Fibroblast of lung (primary cell): ENCODE data around the gene USP32. TPM values are rescaled to one million over a fixed set of nuclear protein-coding genes. Genes with fewer than 3 reads are reported as not detected.

Source experiments
- DNase-seq, 2 donors: peaks; one replicate each; pipeline versions ENCODE4 v3.0.0 to v3.0.0-alpha.2; 2010; ENCODE audit warnings: low read depth in 2 of 2
- H2AFZ ChIP-seq: 2 replicates; pipeline ENCODE4 v1.5.1; 2012; ENCODE audit warnings: low read length, control low read depth, inconsistent platforms
- H3K27ac ChIP-seq: 2 replicates; pipeline ENCODE4 v1.5.1; 2011; ENCODE audit warnings: low read length, control low read depth; ENCODE audit not compliant: insufficient read depth
- H3K27me3 ChIP-seq: 2 replicates; pipeline ENCODE4 v1.5.1; 2011; ENCODE audit warnings: mild to moderate bottlenecking, low read length; ENCODE audit not compliant: control insufficient read depth, insufficient read depth
- H3K36me3 ChIP-seq: 2 replicates; pipeline ENCODE4 v1.5.1; 2011; ENCODE audit warnings: low read length; ENCODE audit not compliant: control insufficient read depth, insufficient read depth
- H3K4me1 ChIP-seq: 2 replicates; pipeline ENCODE4 v1.5.1; 2011; ENCODE audit warnings: low read length; ENCODE audit not compliant: control insufficient read depth, insufficient read depth; ENCODE audit errors: extremely low read depth
- H3K4me2 ChIP-seq: 2 replicates; pipeline ENCODE4 v1.5.1; 2011; ENCODE audit warnings: low read length, control low read depth; ENCODE audit not compliant: insufficient read depth; ENCODE audit errors: extremely low read depth
- H3K4me3 ChIP-seq, 4 experiments: fragments of 200-600 bp in 1 of 4; sonication (generic) in 1 of 4; replicated peaks in 1 of 4; 2 replicates each; pipeline ENCODE4 v1.5.1; 2011 to 2016; ENCODE audit warnings: low read length in 4 of 4, low read depth in 3 of 4, mild to moderate bottlenecking in 3 of 4, control low read depth in 2 of 4, inconsistent platforms in 1 of 4, mixed read lengths in 1 of 4; ENCODE audit not compliant: insufficient read depth in 1 of 4; ENCODE audit errors: control extremely low read depth in 1 of 4
- H3K79me2 ChIP-seq: 2 replicates; pipeline ENCODE4 v1.5.1; 2012; ENCODE audit warnings: mild to moderate bottlenecking, low read length, inconsistent platforms; ENCODE audit not compliant: control insufficient read depth, insufficient read depth
- H3K9ac ChIP-seq: 2 replicates; pipeline ENCODE4 v1.5.1; 2011; ENCODE audit warnings: mild to moderate bottlenecking, low read length, control low read depth; ENCODE audit not compliant: insufficient read depth
- H3K9me3 ChIP-seq: 2 replicates; pipeline ENCODE4 v1.5.1; 2012; ENCODE audit warnings: low read depth, low read length; ENCODE audit not compliant: control insufficient read depth, insufficient read depth
- H4K20me1 ChIP-seq: 2 replicates; pipeline ENCODE4 v1.5.1; 2011; ENCODE audit warnings: low read length; ENCODE audit not compliant: control insufficient read depth, insufficient read depth; ENCODE audit errors: extremely low read depth
- EZH2 ChIP-seq: IDR thresholded peaks from 2 replicates; pipeline ENCODE4 v1.5.1; 2012; ENCODE audit warnings: low read length, control low read depth, mild to moderate bottlenecking; ENCODE audit errors: missing control alignments
- polyA plus RNA-seq, 2 donors: library from polyadenylated mRNA; depleted of rRNA in 1 of 2; stranded (reverse) in 1 of 2; unstranded in 1 of 2; fragments of >200 nt; gene quantifications; 2 replicates each; pipeline ENCODE4 v1.2.1, GENCODE V29; 2011 to 2012; ENCODE audit warnings: missing spikeins in 1 of 2
- total RNA-seq: library from RNA; depleted of rRNA; stranded (reverse); fragments of >200 nt; gene quantifications from 2 replicates; pipeline ENCODE4 v1.2.1, GENCODE V29; 2014
- TF ChIP-seq, protein P1 (sequence below), 2 donors: IDR thresholded peaks in 1 of 2; conservative IDR thresholded peaks in 1 of 2; 1 replicate in 1 of 2; 2 replicates in 1 of 2; pipeline ENCODE4 v1.5.1; 2011 to 2012; ENCODE audit warnings: low read length in 2 of 2, control low read depth in 1 of 2, inconsistent platforms in 1 of 2, low read depth in 1 of 2, mild to moderate bottlenecking in 1 of 2

The USP32 gene
- total and polyA plus RNA-seq, 2 donors (not counting 1 experiment from before 2014, with no cell fraction given) = 40.1 to 82.7 TPM

DNA sequence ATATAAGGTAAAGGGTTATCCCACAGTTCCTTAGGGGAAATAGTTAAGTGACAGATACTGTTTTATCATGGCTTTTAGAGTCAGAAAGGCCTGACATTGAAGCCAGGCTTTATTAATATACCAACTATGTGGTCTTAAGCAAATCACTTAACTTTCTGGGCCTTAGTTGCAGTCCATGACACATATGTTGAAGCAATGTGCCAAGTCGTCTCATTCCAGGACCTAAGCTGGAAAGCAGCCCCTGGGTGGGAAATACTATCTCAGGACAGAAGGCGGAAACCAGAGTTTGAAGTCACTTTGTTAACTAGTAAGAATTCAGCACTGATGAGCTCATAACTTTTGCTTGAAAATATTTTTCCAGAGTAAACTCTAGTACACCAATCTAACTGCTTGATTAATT, 80.0 kb downstream of the USP32 start:
- H3K4me3 ChIP-seq = no peak overlapping the region
- H3K27me3 ChIP-seq = no peaks in the 10 kb centered on the region
- no peaks in the 10 kb centered on the region for H3K36me3 ChIP-seq
- no peaks in the 10 kb centered on the region for H3K4me1 ChIP-seq
- no peak overlapping the region for H2AFZ ChIP-seq
- DNase-seq = peak; percentile 49 to 84
- no peak overlapping the region for H3K27ac ChIP-seq
- no peak overlapping the region for H3K9ac ChIP-seq
- H3K79me2 ChIP-seq = peaks cover 36% of the 10 kb centered on the region
- TF ChIP-seq EZH2 = no peak
- no peaks in the 10 kb centered on the region for H3K9me3 ChIP-seq
- no peak overlapping the region for H3K4me2 ChIP-seq
- H4K20me1 ChIP-seq = no peaks in the 10 kb centered on the region

DNA sequence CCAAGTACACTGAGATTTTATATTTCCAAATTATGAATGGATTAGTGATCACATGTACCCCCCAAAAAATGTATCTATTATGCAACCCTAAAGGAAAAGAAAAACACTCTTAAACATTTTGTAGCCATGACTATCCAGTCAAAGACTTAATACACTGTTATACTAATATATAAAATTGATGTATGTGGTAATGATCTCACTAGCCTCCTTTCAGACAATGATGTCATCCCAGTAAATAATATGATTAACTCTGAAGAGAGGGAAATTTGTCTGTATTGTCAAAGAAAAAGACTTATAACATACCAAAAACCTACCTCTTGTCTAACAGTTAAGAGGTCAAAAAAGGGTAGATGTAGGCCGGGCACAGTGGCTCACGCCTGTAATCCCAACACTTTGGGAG, 80.7 kb downstream of the USP32 start:
- TF ChIP-seq, protein P1, sequence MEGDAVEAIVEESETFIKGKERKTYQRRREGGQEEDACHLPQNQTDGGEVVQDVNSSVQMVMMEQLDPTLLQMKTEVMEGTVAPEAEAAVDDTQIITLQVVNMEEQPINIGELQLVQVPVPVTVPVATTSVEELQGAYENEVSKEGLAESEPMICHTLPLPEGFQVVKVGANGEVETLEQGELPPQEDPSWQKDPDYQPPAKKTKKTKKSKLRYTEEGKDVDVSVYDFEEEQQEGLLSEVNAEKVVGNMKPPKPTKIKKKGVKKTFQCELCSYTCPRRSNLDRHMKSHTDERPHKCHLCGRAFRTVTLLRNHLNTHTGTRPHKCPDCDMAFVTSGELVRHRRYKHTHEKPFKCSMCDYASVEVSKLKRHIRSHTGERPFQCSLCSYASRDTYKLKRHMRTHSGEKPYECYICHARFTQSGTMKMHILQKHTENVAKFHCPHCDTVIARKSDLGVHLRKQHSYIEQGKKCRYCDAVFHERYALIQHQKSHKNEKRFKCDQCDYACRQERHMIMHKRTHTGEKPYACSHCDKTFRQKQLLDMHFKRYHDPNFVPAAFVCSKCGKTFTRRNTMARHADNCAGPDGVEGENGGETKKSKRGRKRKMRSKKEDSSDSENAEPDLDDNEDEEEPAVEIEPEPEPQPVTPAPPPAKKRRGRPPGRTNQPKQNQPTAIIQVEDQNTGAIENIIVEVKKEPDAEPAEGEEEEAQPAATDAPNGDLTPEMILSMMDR (conservative IDR thresholded peaks at IDR 0.05 in 1 of 2, IDR thresholded peaks at IDR 0.05 in 1 of 2; ENCODE audit: low read depth in 1 of 2, low read length in 2 of 2) = no peak
- Histone ChIP-seq H4K20me1 (no peaks in the 10 kb centered on the region), H2AFZ (no peak overlapping the region), H3K9ac (no peak overlapping the region), H3K4me1 (no peaks in the 10 kb centered on the region), H3K36me3 (no peaks in the 10 kb centered on the region), H3K79me2 (peaks cover 36% of the 10 kb centered on the region), H3K4me3 (no peak overlapping the region), H3K9me3 (no peaks in the 10 kb centered on the region), H3K4me2 (no peak overlapping the region), H3K27me3 (no peaks in the 10 kb centered on the region), H3K27ac (no peak overlapping the region)
- DNase-seq = peak; percentile 19 to 21

DNA sequence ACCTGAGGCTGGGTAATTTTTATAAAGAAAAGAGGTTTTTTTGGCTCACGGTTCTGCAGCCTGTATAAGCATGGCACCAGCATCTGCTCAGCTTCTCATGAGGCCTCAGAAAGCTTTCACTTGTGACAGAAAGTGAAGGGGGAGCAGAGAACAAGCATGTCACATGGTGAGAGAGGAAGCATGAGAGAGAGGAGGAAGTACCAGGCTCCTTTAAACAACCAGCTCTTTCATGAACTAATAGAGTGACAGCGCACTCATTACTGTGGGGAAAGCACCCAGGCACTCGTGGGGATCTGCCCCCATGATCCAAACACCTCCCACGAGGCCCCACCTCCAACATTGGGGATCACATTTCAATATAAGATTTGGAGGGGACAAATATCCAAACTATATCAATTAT, 86.8 kb downstream of the USP32 start:
- TF ChIP-seq EZH2 = no peak
- TF ChIP-seq, protein P1 (conservative IDR thresholded peaks at IDR 0.05 in 1 of 2, IDR thresholded peaks at IDR 0.05 in 1 of 2; ENCODE audit: low read depth in 1 of 2, low read length in 2 of 2) = no peak
- no peaks in the 10 kb centered on the region for H3K4me1 ChIP-seq
- H3K36me3 ChIP-seq = no peaks in the 10 kb centered on the region
- no peaks in the 10 kb centered on the region for H3K9me3 ChIP-seq
- H4K20me1 ChIP-seq = no peaks in the 10 kb centered on the region
- peaks cover 25% of the 10 kb centered on the region for H3K79me2 ChIP-seq
- no peak overlapping the region for H3K27ac ChIP-seq
- H3K9ac ChIP-seq = no peak overlapping the region
- H3K27me3 ChIP-seq = no peaks in the 10 kb centered on the region
- H3K4me3 ChIP-seq = no peak overlapping the region
- DNase-seq = no peak
- H3K4me2 ChIP-seq = no peak overlapping the region
- no peak overlapping the region for H2AFZ ChIP-seq
